AG08396 (cell line): ENCODE results near the gene TMA7.
"Not testable (repeated sequence)": the region's sequence is repeated elsewhere in the genome, so short reads cannot be mapped to it uniquely, and the experiment has no call there.

ENCODE experiments used
- DNase-seq: peaks from one replicate; pipeline ENCODE4 v3.0.0; 2012; ENCODE audit warnings: low spot score, mixed read lengths

The TMA7 gene

DNA sequence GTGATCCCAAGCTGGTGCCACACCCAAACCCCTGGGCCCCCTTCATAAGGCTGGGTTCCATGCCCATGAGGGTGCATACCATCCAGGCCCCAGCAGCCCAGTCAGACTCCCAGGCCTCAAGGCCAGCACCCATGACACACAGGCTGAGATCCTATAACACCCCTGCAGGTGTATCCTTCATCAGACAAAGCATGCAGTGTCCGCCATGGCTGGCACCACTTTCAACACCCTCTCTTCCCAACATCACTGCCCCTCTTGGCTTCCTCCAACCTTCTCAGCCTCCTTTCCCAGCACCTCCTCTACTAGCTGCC, 3.6 kb upstream of the TMA7 start:
- DNase-seq: no peak

- DNase-seq: no peak
Measured at GRCh38 chr3:48436855-48437254, 3.2 kb upstream of the TMA7 start.

- no peak for DNase-seq
Measured at GRCh38 chr3:48437812-48438211, 2.2 kb upstream of the TMA7 start.

- DNase-seq: peak; percentile 18
Measured at GRCh38 chr3:48440590-48440958, 517 bp downstream of the TMA7 start.

GRCh38 chr3:48441940-48442339, 1.9 kb downstream of the TMA7 start:
- no peak for DNase-seq

- DNase-seq: no peak
Measured at GRCh38 chr3:48445277-48445882, 5.3 kb downstream of the TMA7 start.

DNA sequence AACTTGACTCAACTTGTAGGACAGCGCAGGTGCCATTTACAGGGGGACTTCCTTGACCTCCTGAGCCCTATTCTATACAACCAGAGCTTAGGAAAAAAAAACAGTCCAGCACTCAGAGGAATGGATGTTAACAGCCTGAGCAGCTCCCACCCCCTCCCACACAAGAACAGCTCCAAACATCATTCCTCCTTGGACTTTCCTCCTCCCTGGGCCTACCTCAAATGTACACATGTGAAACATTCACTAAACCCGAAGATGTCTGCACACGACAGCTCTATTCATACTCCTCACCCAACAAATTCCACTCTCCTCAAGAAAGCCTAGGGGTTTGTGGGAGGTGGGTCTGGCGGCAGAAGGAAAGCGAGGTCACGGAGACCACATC, 6.0 kb downstream of the TMA7 start:
- DNase-seq: no peak

GRCh38 chr3:48446425-48447193, 6.6 kb downstream of the TMA7 start, which contains the start of gene ATRIP:
Gene ATRIP, plus strand, starts transcription at chr3:48446737. Its CDS starts 109 bp downstream, at chr3:48446846.
- DNase-seq: peak; percentile 96

- no peak for DNase-seq
Measured at GRCh38 chr3:48451270-48451669, 11.2 kb downstream of the TMA7 start.

DNA sequence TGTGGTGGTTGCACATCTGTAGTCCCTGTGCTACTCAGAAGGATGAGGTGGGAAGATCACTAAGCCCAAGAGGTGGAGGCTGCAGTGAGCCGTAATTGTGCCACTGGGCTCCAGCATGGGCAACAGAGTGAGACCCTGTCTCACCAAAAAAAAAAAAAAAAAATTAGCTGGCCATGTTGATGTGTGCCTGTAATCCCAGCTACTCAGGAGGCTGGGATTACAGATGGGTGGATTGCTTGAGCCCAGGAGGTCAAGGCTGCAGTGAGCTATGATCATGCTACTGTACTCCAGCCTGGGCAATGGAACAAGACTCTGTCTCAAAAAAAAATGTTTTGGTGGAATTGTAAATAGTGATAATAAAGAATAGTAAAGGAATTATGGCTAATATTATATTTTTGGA, 16.4 kb downstream of the TMA7 start:
- no peak for DNase-seq

DNA sequence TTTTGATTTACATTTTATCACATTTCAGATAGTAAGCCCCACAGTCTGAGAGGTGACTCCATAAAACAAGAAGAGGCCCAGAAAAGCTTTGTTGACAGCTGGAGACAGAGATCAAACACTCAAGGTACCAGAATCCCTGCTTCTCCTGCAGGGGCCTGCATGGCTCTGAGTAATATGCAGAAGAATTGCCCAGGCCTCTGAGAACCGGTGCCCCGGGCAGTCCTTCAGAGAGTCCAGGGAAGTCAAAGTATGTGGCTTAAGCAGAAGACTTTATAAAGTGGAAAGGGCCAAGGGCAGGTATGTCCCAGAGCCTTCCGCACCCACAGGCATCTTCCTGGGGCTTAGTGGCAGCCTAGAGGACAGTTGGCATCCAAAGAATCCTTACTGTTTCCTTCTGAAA, 19.3 kb downstream of the TMA7 start:
- no peak for DNase-seq

DNA sequence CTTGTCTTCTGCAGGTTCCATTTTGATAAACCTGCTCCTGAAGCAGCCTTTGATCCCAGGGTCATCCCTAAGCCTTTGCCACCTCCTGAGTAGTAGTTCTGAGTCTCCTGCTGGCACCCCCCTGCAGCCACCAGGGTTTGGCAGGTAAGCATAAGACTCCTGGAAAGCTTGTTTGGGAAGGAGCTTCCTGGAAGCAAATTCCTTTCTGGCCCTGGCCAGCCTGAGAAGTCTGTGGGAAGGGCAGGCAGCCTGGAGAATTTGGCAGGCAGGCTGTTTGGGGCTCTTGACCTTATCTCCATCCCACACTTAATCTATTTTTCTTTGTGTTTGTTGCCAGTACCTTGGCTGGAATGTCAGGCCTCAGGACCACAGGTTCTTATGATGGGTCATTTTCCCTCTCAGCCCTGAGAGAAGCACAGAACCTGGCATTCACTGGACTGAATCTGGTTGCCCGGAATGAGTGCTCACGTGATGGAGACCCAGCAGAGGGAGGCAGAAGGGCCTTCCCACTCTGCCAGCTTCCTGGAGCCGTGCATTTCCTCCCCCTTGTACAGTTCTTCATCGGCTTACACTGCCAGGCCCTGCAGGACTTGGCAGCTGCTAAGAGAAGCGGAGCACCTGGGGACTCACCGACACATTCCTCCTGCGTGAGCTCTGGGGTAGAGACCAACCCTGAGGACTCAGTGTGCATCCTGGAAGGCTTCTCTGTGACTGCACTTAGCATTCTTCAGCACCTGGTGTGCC, 19.9 kb downstream of the TMA7 start:
- no peak for DNase-seq

DNA sequence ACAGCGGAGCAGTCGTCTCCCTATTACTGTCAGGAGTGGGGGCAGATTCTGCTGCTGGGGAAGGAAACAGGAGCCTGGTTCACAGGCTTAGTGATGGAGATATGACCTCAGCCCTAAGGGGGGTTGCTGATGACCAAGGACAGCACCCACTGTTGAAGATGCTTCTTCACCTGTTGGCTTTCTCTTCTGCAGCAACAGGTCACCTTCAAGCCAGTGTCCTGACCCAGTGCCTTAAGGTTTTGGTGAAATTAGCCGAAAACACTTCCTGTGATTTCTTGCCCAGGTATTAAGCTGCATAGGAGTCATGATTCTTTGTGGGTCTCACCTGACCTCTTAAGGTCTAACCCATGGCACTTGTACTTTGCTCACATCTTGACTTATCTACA, 20.5 kb downstream of the TMA7 start:
- no peak for DNase-seq

DNA sequence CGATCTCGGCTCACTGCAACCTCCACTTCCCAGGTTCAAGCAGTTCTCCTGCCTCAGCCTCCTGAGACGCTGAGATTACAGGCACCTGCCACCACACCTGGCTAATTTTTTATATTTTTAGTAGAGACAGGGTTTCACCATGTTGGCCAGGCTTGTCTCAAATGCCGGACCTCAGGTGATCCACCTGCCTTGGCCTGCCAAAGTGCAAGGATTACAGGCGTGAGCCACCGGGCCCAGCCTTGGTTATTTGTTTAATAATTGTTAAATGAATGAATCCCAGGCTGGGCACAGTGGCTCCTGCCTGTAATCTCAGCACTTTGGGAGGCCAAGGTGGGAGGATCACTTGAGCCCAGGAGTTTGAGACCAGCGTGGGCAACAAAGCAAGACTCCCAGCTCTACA, 21.7 kb downstream of the TMA7 start:
- not testable (repeated sequence) for DNase-seq

DNA sequence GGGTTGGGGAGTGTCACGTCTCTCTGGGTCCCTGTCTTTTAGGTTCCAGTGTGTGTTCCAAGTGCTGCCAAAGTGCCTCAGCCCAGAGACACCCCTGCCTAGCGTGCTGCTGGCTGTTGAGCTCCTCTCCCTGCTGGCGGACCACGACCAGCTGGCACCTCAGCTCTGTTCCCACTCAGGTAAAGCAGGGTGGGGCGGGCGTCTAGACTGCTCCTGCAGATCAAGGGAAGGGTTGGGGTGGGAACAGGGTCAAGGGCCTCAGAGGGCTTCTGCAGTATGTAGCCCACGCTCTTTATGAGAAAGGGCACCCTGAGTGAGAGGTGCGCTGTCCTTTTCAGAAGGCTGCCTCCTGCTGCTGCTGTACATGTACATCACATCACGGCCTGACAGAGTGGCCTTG, 23.6 kb downstream of the TMA7 start:
- DNase-seq: no peak

- DNase-seq: no peak
Measured at GRCh38 chr3:48464713-48465221, 24.7 kb downstream of the TMA7 start.

DNA sequence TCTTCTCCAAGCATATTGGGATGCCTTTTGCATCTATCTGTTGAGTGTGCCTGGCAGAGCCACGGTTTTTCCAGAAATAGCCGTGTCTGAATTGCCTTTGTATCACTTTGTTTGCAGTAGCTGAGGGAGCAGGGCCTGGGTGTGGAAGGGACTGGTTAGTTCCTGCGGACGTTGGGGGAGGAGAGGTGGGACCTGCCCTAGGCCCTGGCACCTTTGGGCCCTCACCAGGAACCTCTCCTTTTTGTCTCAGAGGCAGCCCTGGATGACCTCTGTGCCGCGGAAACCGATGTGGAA, 25.1 kb downstream of the TMA7 start:
- no peak for DNase-seq

DNA sequence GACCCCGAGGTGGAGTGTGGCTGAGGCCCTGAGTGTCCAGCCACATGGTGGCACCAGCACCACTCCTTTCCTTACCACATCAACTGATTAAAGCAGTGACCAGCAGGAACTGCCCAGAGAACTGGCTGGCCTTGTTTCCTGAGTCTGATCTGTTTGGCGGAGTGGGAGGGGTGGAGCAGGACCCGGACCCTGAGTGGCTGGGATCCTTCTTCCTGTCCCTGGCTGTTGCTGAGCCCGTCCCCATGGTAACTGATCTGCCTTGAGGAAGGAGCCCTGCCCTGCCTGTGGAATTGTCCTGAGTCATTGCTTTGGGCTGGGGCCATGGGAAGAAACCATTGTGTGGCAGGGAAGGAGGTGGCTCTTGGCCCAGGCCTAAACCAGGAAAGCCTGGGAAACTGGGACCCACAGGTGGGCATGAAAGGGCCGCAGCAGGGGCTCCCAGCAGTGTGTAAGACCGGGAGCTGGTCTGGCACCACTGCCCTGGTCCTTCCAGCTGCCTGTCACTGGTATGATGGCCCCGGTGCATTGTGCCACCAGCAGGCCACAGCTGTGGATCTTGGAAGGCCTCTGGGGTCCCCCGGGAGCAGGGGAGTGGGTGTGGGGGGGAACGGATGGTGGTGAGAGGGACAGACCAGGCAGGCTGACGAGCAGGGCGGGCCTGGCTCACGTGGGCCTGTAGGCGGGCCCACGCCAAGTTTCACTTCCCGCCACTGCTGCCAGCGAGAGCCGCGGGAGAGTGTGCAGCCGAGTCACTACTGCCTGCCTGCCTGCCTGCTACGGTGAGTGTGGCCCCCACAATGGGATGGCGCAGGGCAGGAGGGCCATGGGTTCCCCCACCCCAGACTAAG, 25.7 kb downstream of the TMA7 start:
- DNase-seq: peak; percentile 98

GRCh38 chr3:48466386-48467109, 26.5 kb downstream of the TMA7 start:
- no peak for DNase-seq

- DNase-seq: no peak
Measured at GRCh38 chr3:48467110-48467454, 27.0 kb downstream of the TMA7 start.

DNA sequence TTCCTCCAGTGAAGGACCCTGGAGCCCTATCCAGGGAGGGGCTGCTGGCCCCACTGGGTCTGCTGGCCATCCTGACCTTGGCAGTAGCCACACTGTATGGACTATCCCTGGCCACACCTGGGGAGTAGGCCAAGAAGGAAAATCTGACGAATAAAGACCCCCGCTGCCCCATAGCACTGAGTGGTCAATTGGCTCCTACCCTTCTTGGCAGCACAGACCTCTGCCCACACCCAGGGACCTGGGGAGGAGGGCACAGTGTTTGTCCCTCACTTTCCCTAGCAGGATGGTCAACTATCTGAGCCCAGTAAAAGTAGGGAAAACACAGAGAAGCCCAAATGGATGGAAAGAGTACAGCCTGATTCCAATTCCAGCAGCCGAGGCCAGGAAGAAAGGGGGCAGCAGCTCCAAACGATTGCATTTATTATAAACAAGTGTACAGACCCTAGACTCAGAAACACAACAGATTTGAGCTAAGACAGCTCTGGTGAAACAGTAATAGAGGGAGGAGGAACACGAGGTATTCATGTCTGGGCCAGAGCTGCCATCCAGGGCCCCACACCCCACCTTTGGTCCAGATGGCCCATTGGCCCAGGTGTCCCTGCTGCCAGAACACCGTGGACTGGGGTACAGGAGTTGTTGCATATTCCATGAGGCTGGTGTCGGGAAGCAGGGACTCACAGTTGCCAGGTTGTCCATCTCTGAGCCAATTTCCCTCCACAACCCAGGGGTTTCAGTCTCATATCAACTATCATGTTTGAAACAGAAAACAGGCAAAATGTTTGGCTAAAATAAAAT, 27.6 kb downstream of the TMA7 start:
- DNase-seq: no peak
